CD4-positive, CD25-positive, alpha-beta regulatory T cell (primary cell): ENCODE results near the gene CHST11. TPM values are rescaled to one million over a fixed set of nuclear protein-coding genes. Genes with fewer than 3 reads are reported as not detected.
A peak's percentile ranks its signal among the peaks of the same experiment; 100 is the strongest.

Source experiments
- ATAC-seq, 2 donors: fragments of 150-1000 bp; cut with Tn5 transposase; one replicate each; pipeline ENCODE4 v1.10.0; 2021; ENCODE audit warnings: low read depth in 2 of 2, moderate number of reproducible peaks in 2 of 2, moderate library complexity in 1 of 2
- DNase-seq, 3 donors: peaks; one replicate each; pipeline versions ENCODE4 v3.0.0 to v3.0.0-alpha.2; 2012 to 2022; ENCODE audit warnings: mixed read lengths in 1 of 3
- H3K27ac ChIP-seq: one replicate; pipeline ENCODE4 v1.7.0; 2013; ENCODE audit warnings: mild to moderate bottlenecking, low read length; ENCODE audit not compliant: insufficient read depth, poor library complexity, severe bottlenecking
- H3K27me3 ChIP-seq: one replicate; pipeline ENCODE4 v1.7.0; 2013; ENCODE audit warnings: low read length; ENCODE audit not compliant: control insufficient read depth, insufficient read depth
- H3K36me3 ChIP-seq: one replicate; pipeline ENCODE4 v1.7.0; 2013; ENCODE audit warnings: mild to moderate bottlenecking, low read length, moderate library complexity; ENCODE audit not compliant: control insufficient read depth, insufficient read depth
- H3K4me1 ChIP-seq: 2 replicates; pipeline ENCODE4 v1.7.0; 2013; ENCODE audit warnings: mild to moderate bottlenecking, low read length; ENCODE audit not compliant: insufficient read depth, control insufficient read depth, poor library complexity, severe bottlenecking
- H3K4me3 ChIP-seq: one replicate; pipeline ENCODE4 v1.7.0; 2013; ENCODE audit warnings: low read depth, mild to moderate bottlenecking, low read length, moderate library complexity
- H3K9me3 ChIP-seq, 2 experiments: 1 replicate in 1 of 2; 2 replicates in 1 of 2; pipeline ENCODE4 v1.7.0; 2013; ENCODE audit warnings: low read length in 2 of 2, mild to moderate bottlenecking in 1 of 2, moderate library complexity in 1 of 2; ENCODE audit not compliant: control insufficient read depth in 2 of 2
- H3K27ac Mint-ChIP-seq, 3 donors: one replicate each; pipeline ENCODE4 v1.8.0; 2020 to 2022; ENCODE audit warnings: mild to moderate bottlenecking in 3 of 3, mixed read lengths in 3 of 3, moderate library complexity in 2 of 3
- H3K27me3 Mint-ChIP-seq: one replicate; pipeline ENCODE4 v1.8.0; 2022; ENCODE audit warnings: mild to moderate bottlenecking, mixed read lengths
- H3K36me3 Mint-ChIP-seq: one replicate; pipeline ENCODE4 v1.8.0; 2020; ENCODE audit warnings: mixed read lengths
- H3K4me1 Mint-ChIP-seq, 4 donors: one replicate each; pipeline ENCODE4 v1.8.0; 2020 to 2022; ENCODE audit warnings: mixed read lengths in 4 of 4, mild to moderate bottlenecking in 1 of 4
- H3K4me3 Mint-ChIP-seq, 4 donors: one replicate each; pipeline ENCODE4 v1.8.0; 2020 to 2022; ENCODE audit warnings: mild to moderate bottlenecking in 4 of 4, mixed read lengths in 4 of 4, moderate library complexity in 3 of 4
- H3K9me3 Mint-ChIP-seq, 7 donors: one replicate each; pipeline ENCODE4 v1.8.0; 2020 to 2022; ENCODE audit warnings: mixed read lengths in 7 of 7, mild to moderate bottlenecking in 3 of 7, moderate library complexity in 2 of 7
- polyA plus RNA-seq, 4 donors: library from polyadenylated mRNA; unstranded; fragments of 300-500 nt; fragmentation: Illumina TruSeq; gene quantifications; one replicate each; pipeline ENCODE4 v1.2.3, GENCODE V29; 2021
- total RNA-seq: library from RNA; stranded (reverse); gene quantifications from one replicate; pipeline ENCODE4 v1.2.3, GENCODE V29; 2022

CHST11 gene
- total and polyA plus RNA-seq, 5 donors from 2014 or later = 70.2 to 192 (median 105) TPM

- Histone ChIP-seq H3K4me3 (peak overlapping the region; percentile 97), H3K36me3 (no peaks in the 10 kb centered on the region), H3K4me1 (peaks cover 45% of the 10 kb centered on the region), H3K9me3 (no peaks in the 10 kb centered on the region), H3K27ac (peak overlapping the region; percentile 88), H3K27me3 (no peaks in the 10 kb centered on the region)
- Mint-ChIP-seq H3K36me3 (peaks cover 3% of the 10 kb centered on the region), H3K27me3 (no peaks in the 10 kb centered on the region), H3K9me3 (peaks cover 0 to 2% (median 0%) of the 10 kb centered on the region in 7 donors), H3K4me1 (peaks cover 15 to 45% (median 35%) of the 10 kb centered on the region in 4 donors), H3K27ac (peak overlapping the region; percentile 92 to 99 (median 97)), H3K4me3 (peak overlapping the region; percentile 92 to 100 (median 98))
- peak; percentile 15 to 27 for ATAC-seq
- DNase-seq = peak; percentile 21 to 74 (median 61)
Measured at GRCh38 chr12:104456950-104457745, 400 bp downstream of the CHST11 start.

DNA sequence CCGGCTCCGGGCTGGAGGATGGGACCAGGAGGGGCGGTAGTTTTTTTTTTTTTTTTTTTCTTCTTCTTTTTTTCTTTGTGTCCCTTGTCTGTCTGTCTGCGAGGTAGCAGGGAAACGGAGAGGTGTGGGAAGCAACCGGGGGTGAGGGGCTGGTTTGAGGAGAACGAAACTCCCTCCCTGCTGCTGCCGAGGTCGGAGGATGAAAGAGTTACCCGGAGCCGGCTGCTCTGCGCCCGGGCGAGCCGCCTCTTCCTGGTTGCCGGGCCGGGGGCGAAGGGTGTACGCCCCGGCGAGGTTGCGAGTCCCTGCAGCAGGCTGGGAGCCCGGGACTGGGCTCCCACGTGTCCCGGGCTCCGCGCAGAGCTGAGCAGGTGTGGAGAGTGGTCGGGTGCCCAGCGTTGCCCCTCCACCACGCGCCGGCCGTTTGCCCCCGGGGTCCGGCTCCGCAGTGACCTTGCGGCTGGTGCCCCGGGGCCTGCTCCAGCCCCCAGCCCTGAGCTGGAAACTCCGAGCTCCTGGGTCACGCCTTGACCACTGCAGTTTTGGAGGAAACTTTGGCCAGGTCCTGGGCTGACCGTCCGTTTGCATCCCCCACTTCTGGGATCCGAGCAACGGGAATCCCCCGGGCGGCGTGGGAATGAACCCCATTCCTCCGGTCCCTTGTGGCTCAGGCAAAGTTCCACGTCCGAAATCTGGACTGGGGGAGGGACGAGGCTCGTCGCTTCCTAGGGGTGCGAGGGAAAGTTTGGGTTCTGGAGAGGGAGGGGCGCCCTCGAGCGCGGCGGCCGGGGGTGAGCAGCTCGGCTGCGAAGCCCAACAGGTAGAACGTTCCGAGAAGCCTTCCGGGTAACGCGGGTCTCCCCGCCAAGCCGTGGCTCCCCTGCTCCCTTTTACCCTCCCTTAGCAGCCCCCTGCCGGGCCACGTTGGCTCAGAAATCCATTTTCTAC is 1.3 kb downstream of the CHST11 start:
- H3K36me3 Mint-ChIP-seq = peaks cover 3% of the 10 kb centered on the region
- DNase-seq = peak; percentile 47 to 68 (median 63)
- ATAC-seq = peak; percentile 32 to 34
- Histone ChIP-seq H3K36me3 (no peaks in the 10 kb centered on the region), H3K27me3 (no peaks in the 10 kb centered on the region), H3K4me1 (peaks cover 54% of the 10 kb centered on the region), H3K4me3 (peak overlapping the region; percentile 97), H3K9me3 (no peaks in the 10 kb centered on the region), H3K27ac (peak overlapping the region; percentile 88)
- H3K27ac Mint-ChIP-seq = peak overlapping the region; percentile 92 to 99 (median 99)
- H3K4me3 Mint-ChIP-seq = peak overlapping the region; percentile 92 to 100 (median 100)
- no peaks in the 10 kb centered on the region for H3K27me3 Mint-ChIP-seq
- H3K9me3 Mint-ChIP-seq = peaks cover 0 to 2% (median 0%) of the 10 kb centered on the region in 7 donors
- peaks cover 22 to 53% (median 42%) of the 10 kb centered on the region in 4 donors for H3K4me1 Mint-ChIP-seq

DNA sequence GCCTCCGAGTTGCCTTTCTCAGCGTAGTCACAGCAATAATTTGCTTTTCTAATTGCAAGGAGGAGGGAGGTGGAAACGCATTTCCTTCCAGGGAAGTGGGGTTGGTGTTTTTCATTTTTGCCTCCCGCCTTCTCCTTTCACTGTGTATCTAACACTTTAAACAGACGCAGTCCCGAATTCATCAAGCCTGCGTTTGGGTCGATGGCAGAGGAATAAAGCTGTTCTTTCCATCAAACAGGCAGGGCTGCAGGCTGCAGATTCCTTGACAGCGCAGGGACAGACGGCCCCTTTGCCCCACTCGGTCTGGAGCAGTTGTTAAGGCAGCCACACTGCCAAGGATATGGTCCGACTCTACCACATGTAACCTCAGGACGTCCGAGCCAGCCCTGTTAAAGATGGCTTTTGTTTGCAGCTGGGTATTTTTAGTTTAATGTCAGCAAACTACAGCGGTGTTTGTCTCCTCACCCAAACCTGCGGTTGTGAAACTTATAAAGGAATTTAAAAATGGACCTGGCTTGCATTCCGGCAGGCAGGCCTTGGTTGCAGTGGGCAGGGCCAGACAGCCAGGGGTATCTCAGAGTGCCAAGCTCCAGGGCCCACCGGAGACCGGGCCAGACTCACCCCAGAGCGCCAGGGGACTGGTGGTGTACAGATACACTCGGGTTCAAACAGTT is 2.1 kb downstream of the CHST11 start:
- Mint-ChIP-seq H3K27ac (peak overlapping the region; percentile 92 to 99 (median 97)), H3K36me3 (peaks cover 3% of the 10 kb centered on the region), H3K4me3 (peak overlapping the region; percentile 92 to 100 (median 96)), H3K27me3 (no peaks in the 10 kb centered on the region), H3K9me3 (peaks cover 0 to 2% (median 0%) of the 10 kb centered on the region in 7 donors), H3K4me1 (peaks cover 24 to 60% (median 44%) of the 10 kb centered on the region in 4 donors)
- no peaks in the 10 kb centered on the region for H3K27me3 ChIP-seq
- no peaks in the 10 kb centered on the region for H3K9me3 ChIP-seq
- peak overlapping the region; percentile 97 for H3K4me3 ChIP-seq
- peaks cover 62% of the 10 kb centered on the region for H3K4me1 ChIP-seq
- H3K27ac ChIP-seq = peak overlapping the region; percentile 88
- ATAC-seq (peak in 1 of 2 donors; percentile 2), DNase-seq (peak in 1 of 3 donors; percentile 41)
- no peaks in the 10 kb centered on the region for H3K36me3 ChIP-seq

- Histone ChIP-seq H3K4me1 (peaks cover 68% of the 10 kb centered on the region), H3K27me3 (no peaks in the 10 kb centered on the region), H3K9me3 (no peaks in the 10 kb centered on the region), H3K27ac (peak overlapping the region; percentile 88), H3K36me3 (no peaks in the 10 kb centered on the region), H3K4me3 (peak overlapping the region; percentile 97)
- Mint-ChIP-seq H3K27me3 (no peaks in the 10 kb centered on the region), H3K4me1 (peaks cover 20 to 65% (median 46%) of the 10 kb centered on the region in 4 donors), H3K36me3 (peaks cover 3% of the 10 kb centered on the region), H3K27ac (peak overlapping the region; percentile 92 to 99 (median 97)), H3K9me3 (peaks cover 0 to 2% (median 0%) of the 10 kb centered on the region in 7 donors), H3K4me3 (peak overlapping the region; percentile 92 to 100 (median 96))
- DNase-seq (no peak), ATAC-seq (no peak)
Measured at GRCh38 chr12:104459368-104459909, 2.7 kb downstream of the CHST11 start.

GRCh38 chr12:104460041-104460719 is 3.4 kb downstream of the CHST11 start:
- no peaks in the 10 kb centered on the region for H3K27me3 Mint-ChIP-seq
- no peaks in the 10 kb centered on the region for H3K9me3 ChIP-seq
- peak overlapping the region; percentile 92 to 99 (median 97) for H3K27ac Mint-ChIP-seq
- no peak for ATAC-seq
- H3K36me3 Mint-ChIP-seq = peaks cover 10% of the 10 kb centered on the region
- no peaks in the 10 kb centered on the region for H3K27me3 ChIP-seq
- H3K27ac ChIP-seq = peak overlapping the region; percentile 88
- peak in 1 of 3 donors; percentile 55 for DNase-seq
- H3K9me3 Mint-ChIP-seq = peaks cover 0 to 2% (median 0%) of the 10 kb centered on the region in 7 donors
- peaks cover 75% of the 10 kb centered on the region for H3K4me1 ChIP-seq
- H3K4me1 Mint-ChIP-seq = peaks cover 23 to 67% (median 49%) of the 10 kb centered on the region in 4 donors
- peak overlapping the region; percentile 97 for H3K4me3 ChIP-seq
- peak overlapping the region; percentile 92 to 100 (median 96) for H3K4me3 Mint-ChIP-seq
- H3K36me3 ChIP-seq = no peaks in the 10 kb centered on the region

- H3K4me1 Mint-ChIP-seq = peaks cover 19 to 66% (median 47%) of the 10 kb centered on the region in 4 donors
- H3K9me3 Mint-ChIP-seq = peaks cover 0 to 2% (median 0%) of the 10 kb centered on the region in 7 donors
- no peak for ATAC-seq
- Histone ChIP-seq H3K27me3 (no peaks in the 10 kb centered on the region), H3K4me1 (peaks cover 75% of the 10 kb centered on the region), H3K9me3 (no peaks in the 10 kb centered on the region), H3K4me3 (peak overlapping the region; percentile 97), H3K36me3 (no peaks in the 10 kb centered on the region), H3K27ac (peak overlapping the region; percentile 88)
- H3K36me3 Mint-ChIP-seq = peaks cover 10% of the 10 kb centered on the region
- H3K27ac Mint-ChIP-seq = peak overlapping the region; percentile 92 to 99 (median 97)
- DNase-seq = no peak
- H3K4me3 Mint-ChIP-seq = peak overlapping the region; percentile 92 to 100 (median 96)
- H3K27me3 Mint-ChIP-seq = no peaks in the 10 kb centered on the region
Measured at GRCh38 chr12:104460973-104461698, 4.4 kb downstream of the CHST11 start.
